22Rv1 (cell line): ENCODE data around the gene RAP2A.

Source experiments
- CTCF ChIP-seq: fragments of 450-650 bp; IDR thresholded peaks from 2 replicates; pipeline ENCODE4 v1.5.1; 2017; ENCODE audit warnings: mild to moderate bottlenecking
- ZFX ChIP-seq: fragments of 450-650 bp; IDR thresholded peaks from 2 replicates; pipeline ENCODE4 v1.6.1; 2017; ENCODE audit warnings: antibody characterized with exemption, borderline replicate concordance

- TF ChIP-seq CTCF (no peak), ZFX (no peak)
Measured at GRCh38 chr13:97471711-97472110, 37.7 kb downstream of the RAP2A start.
